ENCODE measurements around the gene ESYT2.

The ESYT2 gene

GRCh38 chr7:158825628-158826289, 3.5 kb downstream of the ESYT2 start:
- no peak for DNase-seq (ENCODE audit: low read depth)

- peak; percentile 46 for DNase-seq (ENCODE audit: low read depth)
Observed at GRCh38 chr7:158824028-158824427, 5.3 kb downstream of the ESYT2 start.

GRCh38 chr7:158821171-158822031, 7.9 kb downstream of the ESYT2 start:
- DNase-seq (ENCODE audit: low read depth): no peak

GRCh38 chr7:158820656-158821055, 8.7 kb downstream of the ESYT2 start:
- no peak for DNase-seq (ENCODE audit: low read depth)

GRCh38 chr7:158819571-158820203, 9.6 kb downstream of the ESYT2 start:
- DNase-seq (ENCODE audit: low read depth): no peak

GRCh38 chr7:158818325-158819213, 10.7 kb downstream of the ESYT2 start:
- DNase-seq (ENCODE audit: low read depth): peak; percentile 53

GRCh38 chr7:158816995-158817394, 12.3 kb downstream of the ESYT2 start:
- DNase-seq (ENCODE audit: low read depth): no peak

- no peak for DNase-seq (ENCODE audit: low read depth)
Observed at GRCh38 chr7:158816271-158816670, 13.0 kb downstream of the ESYT2 start.

- no peak for DNase-seq (ENCODE audit: low read depth)
Observed at GRCh38 chr7:158815800-158816128, 13.5 kb downstream of the ESYT2 start.

GRCh38 chr7:158815083-158815799, 14.1 kb downstream of the ESYT2 start:
- DNase-seq (ENCODE audit: low read depth): no peak

GRCh38 chr7:158814637-158815036, 14.7 kb downstream of the ESYT2 start:
- no peak for DNase-seq (ENCODE audit: low read depth)

- DNase-seq (ENCODE audit: low read depth): no peak
Observed at GRCh38 chr7:158812684-158813083, 16.6 kb downstream of the ESYT2 start.

GRCh38 chr7:158811894-158812293, 17.4 kb downstream of the ESYT2 start:
- no peak for DNase-seq (ENCODE audit: low read depth)

GRCh38 chr7:158811461-158811860, 17.8 kb downstream of the ESYT2 start:
- DNase-seq (ENCODE audit: low read depth): peak; percentile 52

GRCh38 chr7:158810846-158811245, 18.5 kb downstream of the ESYT2 start:
- no peak for DNase-seq (ENCODE audit: low read depth)

- no peak for DNase-seq (ENCODE audit: low read depth)
Observed at GRCh38 chr7:158809596-158809995, 19.7 kb downstream of the ESYT2 start.

- DNase-seq (ENCODE audit: low read depth): no peak
Observed at GRCh38 chr7:158808126-158808525, 21.2 kb downstream of the ESYT2 start.

- no peak for DNase-seq (ENCODE audit: low read depth)
Observed at GRCh38 chr7:158805937-158806336, 23.4 kb downstream of the ESYT2 start.

- no peak for DNase-seq (ENCODE audit: low read depth)
Observed at GRCh38 chr7:158805414-158805813, 23.9 kb downstream of the ESYT2 start.

- no peak for DNase-seq (ENCODE audit: low read depth)
Observed at GRCh38 chr7:158804335-158804734, 25.0 kb downstream of the ESYT2 start.

- no peak for DNase-seq (ENCODE audit: low read depth)
Observed at GRCh38 chr7:158803367-158803969, 25.8 kb downstream of the ESYT2 start.

Measured in activated T-cell treated with anti-CD3 and anti-CD28 coated beads for 24 hours (primary cell).